HepG2 (cell line): Measurements from ENCODE around the gene AMDHD1. TPM values are rescaled to one million over a fixed set of nuclear protein-coding genes. Genes with fewer than 3 reads are reported as not detected.

Experiments
- ARID5B ChIP-seq: IDR thresholded peaks from 2 replicates; pipeline ENCODE4 v1.4.0; 2020; ENCODE audit warnings: mild to moderate bottlenecking, missing genetic modification reagents
- BRD4 ChIP-seq: sonication (generic); formaldehyde crosslinking; IDR thresholded peaks from 2 replicates; pipeline ENCODE4 v1.4.0; 2020; ENCODE audit warnings: missing genetic modification reagents
- CREB1 ChIP-seq, 2 experiments: fragments of 450-650 bp in 1 of 2; IDR thresholded peaks; 2 replicates each; pipeline ENCODE4 v1.6.1; 2016 to 2017; ENCODE audit warnings: control low read depth in 1 of 2, mild to moderate bottlenecking in 1 of 2, missing compliant biosample characterization in 1 of 2, missing genetic modification characterization in 1 of 2
- HMGXB4 ChIP-seq, 2 experiments: sonication (generic) in 1 of 2; formaldehyde crosslinking in 1 of 2; IDR thresholded peaks; 2 replicates each; pipeline versions ENCODE4 v1.4.0 to v1.6.1; 2018 to 2020; ENCODE audit warnings: missing genetic modification reagents in 2 of 2, borderline replicate concordance in 1 of 2, low read depth in 1 of 2, mild to moderate bottlenecking in 1 of 2, missing biosample characterization in 1 of 2
- HNRNPL ChIP-seq: fragments of 200-400 bp; formaldehyde crosslinking; IDR thresholded peaks from 2 replicates; pipeline ENCODE4 v1.6.1; 2017; ENCODE audit warnings: mild to moderate bottlenecking, low read depth, low read length
- ISX ChIP-seq: sonication (generic); formaldehyde crosslinking; conservative IDR thresholded peaks from 2 replicates; pipeline ENCODE4 v1.5.0; 2020; ENCODE audit warnings: missing genetic modification reagents
- MLX ChIP-seq: IDR thresholded peaks from 2 replicates; pipeline ENCODE4 v1.6.1; 2016
- PHF8 ChIP-seq: sonication (generic); formaldehyde crosslinking; IDR thresholded peaks from 2 replicates; pipeline ENCODE4 v1.5.0; 2020; ENCODE audit warnings: missing genetic modification reagents
- SOX5 ChIP-seq: IDR thresholded peaks from 2 replicates; pipeline ENCODE4 v1.6.1; 2016; ENCODE audit warnings: borderline replicate concordance
- TCF12 ChIP-seq, 2 experiments: fragments of 450-650 bp in 1 of 2; sonication (generic) in 1 of 2; formaldehyde crosslinking in 1 of 2; IDR thresholded peaks; 2 replicates each; pipeline versions ENCODE4 v1.6.1 to v1.8.0; 2017 to 2022; ENCODE audit warnings: antibody characterized with exemption in 1 of 2, mild to moderate bottlenecking in 1 of 2, missing genetic modification reagents in 1 of 2, moderate library complexity in 1 of 2
- TCF7L2 ChIP-seq: IDR thresholded peaks from 2 replicates; pipeline ENCODE4 v1.6.1; 2011; ENCODE audit warnings: mild to moderate bottlenecking, low read depth, low read length, moderate library complexity
- ZBTB7B ChIP-seq: sonication (generic); formaldehyde crosslinking; IDR thresholded peaks from 2 replicates; pipeline ENCODE4 v1.4.0; 2020; ENCODE audit warnings: missing genetic modification reagents
- ZNF280B ChIP-seq: sonication (generic); formaldehyde crosslinking; IDR thresholded peaks from 2 replicates; pipeline ENCODE4 v1.5.0; 2020; ENCODE audit warnings: missing genetic modification reagents, mild to moderate bottlenecking, borderline replicate concordance
- ZNF281 ChIP-seq: sonication (generic); formaldehyde crosslinking; IDR thresholded peaks from 2 replicates; pipeline ENCODE4 v1.4.0; 2020; ENCODE audit warnings: missing genetic modification reagents, borderline replicate concordance
- ZSCAN9 ChIP-seq: IDR thresholded peaks from 2 replicates; pipeline ENCODE4 v1.6.1; 2016; ENCODE audit warnings: borderline replicate concordance
- polyA plus RNA-seq, 8 experiments: library from polyadenylated mRNA; depleted of rRNA in 3 of 8; stranded (reverse) in 7 of 8; unstranded in 1 of 8; fragments of >200 nt; fragmentation: Illumina TruSeq in 4 of 8; extraction: Trizol in 4 of 8; gene quantifications; 2 replicates each; pipeline versions ENCODE4 v1.2.1 to v1.2.3, GENCODE V29; 2011 to 2016; ENCODE audit warnings: low read depth in 4 of 8, missing spikeins in 1 of 8, mixed read lengths in 1 of 8; ENCODE audit not compliant: insufficient read depth in 1 of 8
- total RNA-seq, 5 experiments: library from RNA; depleted of rRNA; stranded (reverse); fragments of >200 nt; fragmentation: Illumina TruSeq; extraction: Trizol; gene quantifications; 2 replicates each; pipeline ENCODE4 v1.2.3, GENCODE V29; 2016; ENCODE audit warnings: low read depth in 1 of 5

The AMDHD1 gene
- total and polyA plus RNA-seq, 2 of the 13 experiments (the other 11 are each of a cell fraction or from before 2014, with no cell fraction given): 6.5 to 29.6 TPM

GRCh38 chr12:95966287-95966870 is 23.2 kb downstream of the AMDHD1 start (continued):
- TF ChIP-seq ZNF281 (CRISPR knock-in tag) (peak; percentile 12; the same call in 1 of the 2 replicates), TCF12 (IDR thresholded peaks at IDR 0.05) (no peak), TCF12 (CRISPR knock-in tag; IDR thresholded peaks at IDR 0.05) (peak; percentile 34; the same call in 1 of the 2 replicates), CREB1 (IDR thresholded peaks at IDR 0.05) (no peak), CREB1 (CRISPR knock-in tag; IDR thresholded peaks at IDR 0.05) (peak; percentile 57), TCF7L2 (no peak), ZSCAN9 (CRISPR knock-in tag) (peak; percentile 36; the same call in 1 of the 2 replicates), ZBTB7B (CRISPR knock-in tag) (no peak; the same call in 1 of the 2 replicates), SOX5 (CRISPR knock-in tag) (peak; percentile 57), ISX (CRISPR knock-in tag) (no peak), HNRNPL (no peak), ARID5B (CRISPR knock-in tag) (peak; percentile 68), PHF8 (0 out of 2 replicates have a peak, but pooled peaks have one; percentile 20), MLX (0 out of 2 replicates have a peak, but pooled peaks have one; percentile 51), HMGXB4 (CRISPR knock-in tag; IDR thresholded peaks at IDR 0.05; ENCODE audit: borderline replicate concordance in 1 of 2, low read depth in 1 of 2) (peak; percentile 31 to 35; a peak in 2 of 4 replicates), ZNF280B (CRISPR knock-in tag) (no peak), BRD4 (CRISPR knock-in tag) (0 out of 2 replicates have a peak, but pooled peaks have one; percentile 32)
